Suprapubic skin (tissue), 4 donors: ENCODE measurements around the gene MN1.

Experiments
- EP300 ChIP-seq: sonication (generic); formaldehyde crosslinking; IDR thresholded peaks from one replicate; pipeline ENCODE4 v1.6.1; 2017; ENCODE audit warnings: antibody characterized with exemption
- POLR2A ChIP-seq, 2 donors: fragments of 450-650 bp; IDR thresholded peaks; one replicate each; pipeline ENCODE4 v1.6.1; 2017; ENCODE audit warnings: antibody characterized with exemption in 2 of 2, mild to moderate bottlenecking in 2 of 2, moderate library complexity in 2 of 2
- POLR2AphosphoS5 ChIP-seq, 3 donors: sonication (generic); formaldehyde crosslinking; IDR thresholded peaks; one replicate each; pipeline ENCODE4 v1.6.1; 2017; ENCODE audit warnings: antibody characterized with exemption in 3 of 3
- TF ChIP-seq, protein P1 (sequence below), 2 donors: fragments of 200-600 bp in 1 of 2; fragments of 450-650 bp in 1 of 2; sonication (generic) in 1 of 2; IDR thresholded peaks; one replicate each; pipeline ENCODE4 v1.5.1; 2016 to 2019; ENCODE audit warnings: antibody characterized with exemption in 2 of 2, mild to moderate bottlenecking in 1 of 2, moderate library complexity in 1 of 2

DNA sequence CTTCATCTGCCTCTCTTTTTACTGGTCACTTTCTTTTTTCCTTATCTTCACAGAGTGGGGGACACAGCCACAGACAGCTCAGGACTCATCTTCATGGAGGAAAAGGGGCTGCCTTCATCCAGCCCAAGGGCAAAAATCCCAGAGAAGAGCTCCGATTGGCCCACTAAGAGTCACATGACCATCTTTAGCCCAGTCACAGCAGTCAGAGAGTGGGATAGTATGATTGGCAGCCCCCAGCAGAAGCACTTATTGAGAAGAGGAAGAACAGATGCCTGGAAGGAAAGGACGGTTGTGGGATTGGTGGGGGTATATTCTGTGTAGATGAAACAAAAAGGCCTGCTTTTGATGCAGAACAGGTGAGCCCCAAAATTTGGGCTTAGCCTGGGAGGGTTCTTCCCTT, 77.8 kb downstream of the MN1 start:
- no peak for TF ChIP-seq EP300
- TF ChIP-seq, protein P1, sequence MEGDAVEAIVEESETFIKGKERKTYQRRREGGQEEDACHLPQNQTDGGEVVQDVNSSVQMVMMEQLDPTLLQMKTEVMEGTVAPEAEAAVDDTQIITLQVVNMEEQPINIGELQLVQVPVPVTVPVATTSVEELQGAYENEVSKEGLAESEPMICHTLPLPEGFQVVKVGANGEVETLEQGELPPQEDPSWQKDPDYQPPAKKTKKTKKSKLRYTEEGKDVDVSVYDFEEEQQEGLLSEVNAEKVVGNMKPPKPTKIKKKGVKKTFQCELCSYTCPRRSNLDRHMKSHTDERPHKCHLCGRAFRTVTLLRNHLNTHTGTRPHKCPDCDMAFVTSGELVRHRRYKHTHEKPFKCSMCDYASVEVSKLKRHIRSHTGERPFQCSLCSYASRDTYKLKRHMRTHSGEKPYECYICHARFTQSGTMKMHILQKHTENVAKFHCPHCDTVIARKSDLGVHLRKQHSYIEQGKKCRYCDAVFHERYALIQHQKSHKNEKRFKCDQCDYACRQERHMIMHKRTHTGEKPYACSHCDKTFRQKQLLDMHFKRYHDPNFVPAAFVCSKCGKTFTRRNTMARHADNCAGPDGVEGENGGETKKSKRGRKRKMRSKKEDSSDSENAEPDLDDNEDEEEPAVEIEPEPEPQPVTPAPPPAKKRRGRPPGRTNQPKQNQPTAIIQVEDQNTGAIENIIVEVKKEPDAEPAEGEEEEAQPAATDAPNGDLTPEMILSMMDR (IDR thresholded peaks at IDR 0.05), result no peak
- no peak for TF ChIP-seq POLR2A (IDR thresholded peaks at IDR 0.05)
- no peak for TF ChIP-seq POLR2AphosphoS5 (IDR thresholded peaks at IDR 0.05)
